ENCODE measurements around the gene HOATZ.

DNA sequence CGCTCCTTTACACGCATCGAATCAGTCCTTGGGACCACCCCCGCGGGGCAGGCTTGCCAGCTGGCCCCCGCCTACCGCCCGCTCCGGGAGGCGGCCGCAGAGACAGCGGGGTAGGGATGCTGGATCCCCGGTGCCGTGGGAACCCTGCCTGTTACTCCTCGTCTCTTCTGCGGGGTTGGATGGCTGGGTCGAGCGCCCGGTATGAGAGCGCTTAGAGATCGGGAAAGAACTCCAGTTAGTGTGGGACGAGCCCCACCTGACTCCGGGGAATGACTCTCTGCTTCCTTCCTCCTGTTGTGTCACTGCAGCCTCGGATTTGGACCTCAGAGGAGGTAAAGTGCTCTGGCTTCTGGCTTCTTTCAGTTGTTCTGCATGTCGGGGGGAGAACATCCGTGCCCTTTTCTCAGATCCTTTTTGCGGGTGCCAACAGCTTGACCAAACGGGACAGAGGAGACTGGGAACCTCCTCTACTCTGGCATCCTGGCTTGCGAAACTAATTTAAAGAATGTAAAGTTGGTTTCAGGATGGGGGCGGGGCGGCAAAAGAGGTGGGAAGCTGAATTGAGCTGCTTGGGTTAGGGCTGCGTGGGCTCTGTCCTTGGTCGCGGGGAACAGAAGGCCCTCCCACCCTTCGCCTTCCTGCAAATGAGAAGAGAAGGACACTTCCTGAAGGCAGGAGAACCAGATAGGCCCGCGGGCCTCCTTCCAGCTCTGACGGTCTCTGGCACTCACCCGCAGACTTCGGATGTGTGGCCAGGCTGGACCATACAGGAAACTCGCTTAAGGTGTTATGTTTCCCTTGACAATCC, 26.9 kb downstream of the HOATZ start:
- TF ChIP-seq CTCF (IDR thresholded peaks at IDR 0.05) = no peak
- TF ChIP-seq POLR2A (IDR thresholded peaks at IDR 0.05) = peak in 2 of 3 donors; percentile 41 to 48

Measured in body of pancreas (tissue), 4 donors.